Activated CD8-positive, alpha-beta memory T cell treated with anti-CD3 and anti-CD28 coated beads, Interleukin-2, amount 50 U/mL, for 1 hour (primary cell): ENCODE measurements around the gene SORCS2.

Experiments
- DNase-seq: peaks from one replicate; pipeline ENCODE4 v3.0.0-alpha.2; 2020; ENCODE audit errors: extremely low read depth

The SORCS2 gene

DNA sequence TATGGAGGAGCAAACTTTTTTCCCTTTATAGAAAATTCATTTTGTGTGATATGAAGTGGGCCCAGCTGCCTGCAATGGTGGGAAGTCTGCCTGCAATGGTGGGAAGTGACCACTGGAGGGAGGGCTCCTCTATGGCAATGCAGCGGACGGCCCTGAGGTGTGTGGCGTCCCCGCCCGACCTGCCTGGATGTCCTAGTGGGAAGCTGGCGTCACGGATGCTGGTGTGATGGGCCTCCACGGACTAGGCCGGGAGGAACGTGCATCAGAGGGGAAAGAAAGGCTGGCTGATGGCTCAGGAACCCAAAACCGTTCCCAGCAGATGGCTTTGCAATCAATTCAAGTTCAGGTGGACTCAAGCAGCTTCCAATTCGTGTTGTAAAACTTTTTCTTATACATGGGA, 569.4 kb downstream of the SORCS2 start:
- no peak for DNase-seq

DNA sequence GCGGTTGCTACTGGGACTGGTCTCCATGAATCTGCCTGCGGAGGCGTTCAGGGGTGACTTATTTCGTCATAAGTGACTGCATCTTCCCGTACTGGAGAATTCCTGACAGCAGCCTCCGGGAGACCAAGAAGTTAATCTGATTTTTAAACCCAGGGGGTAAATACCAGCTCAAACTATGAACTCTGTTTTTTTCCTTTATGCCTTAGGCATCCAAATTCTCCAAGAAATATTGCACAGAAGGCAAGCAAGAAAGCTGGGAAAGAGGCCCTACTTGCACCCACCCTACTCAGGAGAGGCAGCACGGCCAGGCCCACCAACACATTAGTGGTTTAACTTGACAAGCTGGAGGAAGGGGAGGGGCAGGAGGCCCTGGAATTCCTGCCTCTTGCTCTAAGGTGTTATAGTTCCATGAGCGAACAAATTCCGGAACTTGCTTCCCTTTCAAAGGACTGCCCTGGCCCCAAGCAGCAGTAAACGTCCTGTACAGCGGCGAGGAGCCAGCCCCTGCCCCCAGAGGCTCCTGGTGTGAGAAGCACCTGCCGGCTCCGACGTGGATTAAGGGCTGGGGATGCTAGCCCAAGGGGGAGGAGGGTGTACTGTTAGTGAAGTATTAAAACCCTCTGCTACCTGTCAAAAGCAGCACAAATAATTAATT, 570.2 kb downstream of the SORCS2 start:
- no peak for DNase-seq

DNA sequence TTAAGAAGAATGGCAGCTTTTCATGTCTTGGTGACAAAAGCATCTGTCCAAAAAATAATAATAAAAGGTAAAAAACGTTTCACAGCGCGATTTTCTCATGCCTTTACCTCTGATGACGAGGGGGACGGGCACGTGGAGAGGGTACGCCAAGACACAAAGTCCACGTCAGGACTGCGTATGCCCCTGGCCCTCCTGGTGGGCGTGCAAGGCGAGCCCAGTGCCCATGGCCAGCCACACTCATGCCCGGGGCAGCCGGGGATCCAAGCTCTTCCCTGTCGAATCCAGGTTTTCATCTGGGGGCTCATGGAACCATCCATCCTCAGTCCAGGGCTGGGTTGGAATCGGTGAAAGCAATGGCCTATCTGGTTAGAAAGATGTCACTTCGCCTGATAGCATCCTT, 570.8 kb downstream of the SORCS2 start:
- DNase-seq, result no peak

DNA sequence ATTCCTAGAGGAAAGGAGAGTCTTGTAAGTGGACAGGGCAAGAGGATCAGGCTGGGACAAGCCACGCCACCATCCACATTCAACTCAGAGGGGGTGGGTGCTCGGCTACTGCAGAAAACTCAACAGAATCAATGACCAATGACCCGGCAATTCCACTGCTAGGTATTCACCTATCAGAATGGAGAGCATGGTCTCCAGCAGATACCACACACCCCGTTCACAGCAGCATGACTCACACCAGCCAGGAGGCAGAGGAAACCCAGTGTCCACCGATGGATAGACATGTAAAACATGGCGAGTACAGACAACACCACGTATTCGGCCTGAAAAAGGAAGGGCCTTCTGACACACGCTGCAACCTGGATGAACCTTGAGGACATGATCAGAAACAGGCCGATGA, 571.5 kb downstream of the SORCS2 start:
- no peak for DNase-seq

DNA sequence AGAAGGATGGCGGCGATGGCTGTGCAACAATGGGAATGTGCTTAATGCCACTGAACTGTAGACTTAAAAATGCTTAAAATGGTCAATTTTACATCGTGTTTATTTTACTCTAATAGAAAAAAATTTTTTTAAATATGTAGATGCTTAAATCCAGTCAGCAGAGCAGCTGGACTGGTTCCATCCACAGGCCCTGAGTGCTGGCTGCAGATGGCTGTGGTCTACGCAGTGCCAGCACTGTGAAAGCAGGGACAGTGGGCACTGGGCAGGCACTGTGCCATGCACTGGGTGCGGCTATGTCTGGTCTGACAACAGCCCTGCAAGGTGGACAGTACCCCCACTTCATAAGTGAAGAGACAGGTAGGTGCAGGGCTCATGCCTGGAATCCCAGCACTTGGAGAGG, 572.1 kb downstream of the SORCS2 start:
- DNase-seq, result no peak

DNA sequence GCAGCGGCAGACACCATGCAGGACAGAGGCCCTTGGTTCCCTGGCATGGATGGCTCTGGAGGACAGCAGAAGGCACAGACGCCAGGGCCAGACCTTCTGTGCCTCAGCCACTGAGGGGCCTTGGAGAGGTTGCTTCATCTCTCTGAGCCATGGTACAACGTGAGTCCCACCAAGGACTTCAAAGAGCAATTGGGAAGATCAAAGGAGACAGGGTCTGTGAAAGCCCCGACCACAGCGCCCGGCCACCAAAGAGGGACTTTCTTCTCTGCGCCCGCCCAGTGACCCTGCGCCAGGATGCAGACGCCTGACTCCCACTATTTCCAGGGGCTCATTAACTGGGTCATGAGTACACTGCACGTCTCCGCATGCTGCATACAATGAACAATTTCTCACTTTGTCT, 573.3 kb downstream of the SORCS2 start:
- no peak for DNase-seq

DNA sequence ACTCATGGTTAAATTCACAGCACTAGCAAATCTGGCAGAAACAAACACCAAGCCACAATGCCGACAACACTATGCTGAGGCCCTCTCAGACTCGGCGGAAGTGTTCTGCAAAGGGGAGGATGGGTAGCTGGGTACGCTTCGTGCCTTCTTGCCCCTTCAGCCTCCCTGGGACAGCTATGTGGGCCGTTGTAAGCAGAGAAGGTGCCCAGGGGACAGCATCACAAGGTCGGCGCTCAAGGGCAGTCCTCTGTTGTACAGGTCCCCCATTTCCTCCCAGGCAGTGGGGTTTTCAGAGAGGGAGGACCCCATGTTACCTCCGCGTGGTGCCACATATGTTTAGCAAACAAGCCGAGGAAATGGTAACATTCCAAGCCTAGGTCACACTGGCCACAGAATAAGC, 573.7 kb downstream of the SORCS2 start:
- no peak for DNase-seq

DNA sequence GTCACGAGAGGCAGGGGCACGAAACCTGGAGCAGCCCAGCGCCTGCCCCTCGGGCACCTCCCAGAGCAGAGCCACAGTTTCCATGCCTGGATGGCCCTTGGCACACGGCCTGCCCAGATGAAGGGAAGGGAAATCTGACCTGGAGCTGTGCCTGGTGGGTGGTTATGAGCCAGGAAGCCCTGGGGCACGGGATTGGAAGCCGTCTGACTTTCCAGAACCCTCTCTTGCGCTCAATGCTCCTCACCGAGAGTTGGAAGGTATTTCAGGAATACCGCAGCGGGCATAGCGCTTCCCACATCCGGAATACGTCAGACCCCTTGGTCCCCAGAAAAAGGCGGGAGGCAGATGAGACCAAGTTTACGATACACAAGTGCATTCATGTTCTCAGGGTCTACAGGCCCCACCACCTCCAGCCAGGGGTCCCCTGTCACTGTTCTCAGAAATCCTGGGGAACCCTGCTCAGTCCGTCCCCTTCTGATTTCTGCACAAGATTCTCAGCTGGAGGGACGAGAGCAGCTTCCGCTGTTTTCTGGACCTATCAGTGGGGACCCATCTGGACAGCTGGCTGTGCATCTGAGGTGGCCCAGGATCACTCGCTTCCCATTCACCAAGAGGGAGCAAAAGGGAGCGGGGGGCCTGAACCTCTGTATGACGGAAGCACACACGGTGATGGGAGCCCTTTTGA, 574.5 kb downstream of the SORCS2 start:
- DNase-seq, result no peak

DNA sequence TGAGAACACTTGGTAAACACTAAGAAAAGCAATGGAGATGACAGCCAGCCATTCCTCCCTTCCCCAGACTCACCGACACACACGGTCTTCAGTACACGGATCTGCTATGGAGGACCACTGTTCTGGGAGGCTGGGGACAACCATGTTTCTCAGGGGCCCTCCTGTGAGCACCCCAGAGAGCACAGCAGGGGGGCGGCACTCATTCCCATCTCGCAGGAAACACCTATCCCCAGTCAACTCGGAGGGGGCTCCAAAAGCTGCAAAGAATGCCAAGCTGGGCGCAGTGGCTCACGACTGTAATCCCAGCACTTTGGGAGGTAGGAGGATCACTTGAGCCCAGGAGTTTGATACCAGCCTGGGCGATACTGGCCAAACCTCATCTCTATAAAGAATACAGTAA, 575.2 kb downstream of the SORCS2 start:
- DNase-seq, result no peak

DNA sequence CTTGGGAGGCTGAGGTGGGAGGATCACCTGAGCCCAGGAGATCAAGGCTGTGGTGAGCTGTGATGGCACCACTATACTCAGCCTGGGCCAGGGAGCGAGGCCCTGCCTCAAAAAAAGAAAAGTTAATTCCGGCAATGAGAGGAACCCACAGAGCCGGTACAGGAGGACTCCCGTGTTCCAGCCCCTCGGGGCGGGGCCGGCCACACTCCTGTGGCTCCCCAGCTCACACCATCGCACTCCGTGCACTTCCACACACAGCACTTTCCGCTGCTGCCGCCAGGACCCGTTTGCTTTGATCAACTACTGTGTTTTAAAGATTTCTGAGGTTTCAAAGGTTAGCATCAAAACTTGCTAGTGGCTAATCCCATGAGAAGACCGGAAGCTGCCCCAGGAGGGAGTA, 575.6 kb downstream of the SORCS2 start:
- no peak for DNase-seq

DNA sequence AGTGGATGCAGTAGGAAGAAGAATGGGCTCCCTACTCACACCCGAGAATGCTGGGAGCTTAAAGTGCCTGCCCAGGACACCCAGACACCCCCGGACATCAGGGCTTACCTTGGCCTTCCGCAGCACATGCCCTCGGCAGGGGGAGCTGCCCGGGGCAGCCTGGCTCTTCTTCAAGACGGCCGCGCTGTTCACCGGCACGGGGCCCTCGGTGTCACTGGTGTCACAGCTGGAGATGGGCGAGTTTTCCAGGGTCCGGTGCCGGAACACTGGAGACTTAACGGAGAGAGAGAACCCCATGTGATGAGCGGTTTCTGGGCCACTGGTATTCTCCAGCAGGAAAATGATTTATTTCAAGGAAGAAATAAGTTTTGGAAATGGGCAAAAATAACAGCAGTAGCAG, 576.4 kb downstream of the SORCS2 start:
- no peak for DNase-seq

DNA sequence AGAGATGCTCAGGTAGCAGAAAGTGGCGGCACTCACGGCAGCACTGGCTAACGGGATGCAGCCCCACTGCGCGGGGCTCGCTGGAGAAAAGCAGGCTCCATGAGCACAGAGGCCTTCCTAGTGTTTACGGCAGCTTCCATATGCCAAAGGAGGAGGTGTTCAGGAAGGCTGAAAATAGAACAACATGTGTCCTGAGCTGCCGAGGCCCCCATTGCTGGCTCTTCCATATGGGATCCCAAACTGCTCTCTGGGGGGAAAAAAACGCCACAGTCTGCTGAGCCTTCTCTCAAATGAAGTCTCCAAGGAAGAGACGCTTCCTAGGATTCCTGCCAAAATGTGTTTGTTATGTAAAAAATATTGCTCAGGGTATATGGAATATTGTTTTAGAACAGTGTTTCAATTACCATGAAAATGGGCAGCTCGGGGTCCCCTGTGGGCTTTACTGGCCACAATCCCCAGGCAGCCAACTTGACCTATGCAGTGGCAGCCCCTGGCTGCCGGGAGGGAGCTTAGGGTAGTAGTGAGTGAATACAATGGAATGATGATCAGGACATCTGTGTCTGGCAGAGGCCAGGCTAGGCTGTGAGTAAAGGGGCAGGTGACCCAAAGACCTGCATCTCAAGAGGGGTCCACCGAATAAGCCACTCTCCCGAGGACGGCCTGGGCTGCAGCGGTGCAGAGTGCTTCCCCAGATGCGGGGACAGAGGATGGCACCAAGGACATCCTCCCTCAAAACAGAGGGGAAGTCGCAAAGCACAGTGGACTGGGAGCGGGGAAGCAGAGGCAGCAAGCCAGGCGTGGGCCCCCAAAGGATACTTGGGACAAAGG, 577.3 kb downstream of the SORCS2 start:
- no peak for DNase-seq

DNA sequence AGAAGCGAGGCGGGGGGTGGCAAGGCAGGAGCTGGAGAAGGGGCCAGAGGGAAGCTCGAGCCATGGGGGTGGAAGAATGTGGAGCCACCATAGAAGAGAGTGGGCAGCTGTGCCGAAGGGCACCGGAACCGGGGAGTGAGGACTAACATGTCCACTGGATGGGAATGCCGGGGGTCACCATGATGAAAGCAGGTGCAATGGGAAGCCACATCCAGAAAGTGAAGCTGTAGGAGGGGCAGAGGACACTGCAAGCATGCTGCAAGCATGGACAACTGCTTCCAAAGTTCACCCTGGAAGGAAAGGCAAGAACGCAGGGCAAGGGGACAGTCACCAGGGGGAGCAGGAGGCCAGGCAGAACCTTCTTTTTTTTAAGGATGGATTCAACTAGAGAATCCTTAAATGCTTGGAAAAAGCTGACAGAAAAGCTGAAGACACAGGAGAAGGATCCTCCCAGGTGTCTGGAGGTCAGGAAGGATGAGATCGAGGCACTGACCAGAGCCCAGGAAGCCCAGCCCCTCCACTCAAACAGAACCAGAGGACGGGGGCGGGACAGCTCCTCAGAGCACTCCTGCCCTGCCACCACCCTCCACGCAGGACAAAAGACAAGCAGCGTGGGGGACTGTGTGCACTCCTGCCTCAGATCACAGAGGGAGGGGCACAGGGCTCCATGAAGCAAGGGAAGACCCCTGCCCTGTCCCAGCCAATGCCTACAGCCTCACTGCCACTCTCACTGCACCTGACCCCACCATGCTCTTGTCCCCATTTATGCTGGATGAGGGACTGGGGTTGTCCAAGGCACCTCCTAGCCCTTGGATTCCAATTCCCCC, 578.1 kb downstream of the SORCS2 start:
- DNase-seq, result no peak

DNA sequence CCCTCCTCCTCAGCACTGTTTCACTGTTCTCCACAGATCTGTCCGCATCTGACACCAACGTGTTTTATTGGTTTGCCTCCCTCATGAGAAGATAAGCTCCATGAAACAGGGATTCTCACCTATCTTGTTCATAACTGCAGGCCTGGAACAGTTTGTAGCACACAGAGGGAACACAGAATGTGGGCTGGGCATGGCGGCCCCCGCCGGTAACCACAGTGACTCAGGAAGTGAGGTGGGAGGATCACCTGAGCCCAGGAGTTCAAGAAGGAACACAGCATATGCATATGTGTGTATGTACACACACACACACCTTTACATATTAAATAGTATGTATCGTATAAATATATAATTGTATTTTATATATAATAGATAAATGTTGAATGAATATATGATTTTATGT, 578.7 kb downstream of the SORCS2 start:
- no peak for DNase-seq

DNA sequence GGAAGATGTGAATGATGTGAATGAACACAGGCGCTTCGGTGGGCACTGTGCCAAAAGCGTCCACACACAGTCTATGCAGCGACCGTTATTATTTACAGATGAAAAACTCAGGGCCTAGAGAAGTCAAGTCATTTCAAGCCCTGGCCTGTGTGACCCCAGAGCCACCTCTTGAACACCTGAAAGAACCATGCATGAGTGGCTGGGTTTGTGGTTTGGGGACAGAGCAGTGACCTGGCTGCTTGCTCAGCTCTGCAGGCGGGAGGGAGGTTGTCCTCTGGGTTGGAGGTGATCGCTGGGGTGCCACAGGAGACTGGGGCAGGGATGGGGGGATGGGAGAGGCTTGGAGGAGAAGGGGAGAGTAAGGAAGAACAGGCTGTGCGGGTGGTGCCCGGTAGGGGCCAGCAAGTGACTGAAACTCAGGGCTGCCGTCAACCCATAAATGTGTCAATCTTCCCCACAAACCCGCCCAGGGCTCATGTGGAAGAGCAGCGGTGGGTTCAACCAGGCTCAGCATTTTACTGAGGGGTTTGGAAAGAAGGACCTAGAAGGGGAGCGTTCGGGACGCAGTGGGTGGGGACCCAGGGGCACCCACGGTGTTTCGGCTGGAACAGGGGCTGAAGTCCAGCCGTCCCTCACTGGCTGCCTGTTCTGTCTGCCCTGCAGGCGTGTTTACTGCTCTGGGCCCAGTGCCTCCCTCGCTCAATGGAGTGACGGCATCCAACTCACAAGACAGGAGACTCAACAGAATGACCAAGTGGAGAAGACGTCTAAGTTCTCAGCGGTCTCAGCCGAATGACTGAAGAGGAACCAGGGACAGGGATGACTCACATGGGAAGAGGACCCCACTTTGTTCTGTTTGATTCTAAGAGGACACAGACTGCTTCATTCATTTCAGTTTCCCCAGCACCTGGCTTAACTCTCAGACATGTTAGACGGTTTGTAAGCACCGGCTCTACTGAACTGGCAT, 579.5 kb downstream of the SORCS2 start:
- no peak for DNase-seq

DNA sequence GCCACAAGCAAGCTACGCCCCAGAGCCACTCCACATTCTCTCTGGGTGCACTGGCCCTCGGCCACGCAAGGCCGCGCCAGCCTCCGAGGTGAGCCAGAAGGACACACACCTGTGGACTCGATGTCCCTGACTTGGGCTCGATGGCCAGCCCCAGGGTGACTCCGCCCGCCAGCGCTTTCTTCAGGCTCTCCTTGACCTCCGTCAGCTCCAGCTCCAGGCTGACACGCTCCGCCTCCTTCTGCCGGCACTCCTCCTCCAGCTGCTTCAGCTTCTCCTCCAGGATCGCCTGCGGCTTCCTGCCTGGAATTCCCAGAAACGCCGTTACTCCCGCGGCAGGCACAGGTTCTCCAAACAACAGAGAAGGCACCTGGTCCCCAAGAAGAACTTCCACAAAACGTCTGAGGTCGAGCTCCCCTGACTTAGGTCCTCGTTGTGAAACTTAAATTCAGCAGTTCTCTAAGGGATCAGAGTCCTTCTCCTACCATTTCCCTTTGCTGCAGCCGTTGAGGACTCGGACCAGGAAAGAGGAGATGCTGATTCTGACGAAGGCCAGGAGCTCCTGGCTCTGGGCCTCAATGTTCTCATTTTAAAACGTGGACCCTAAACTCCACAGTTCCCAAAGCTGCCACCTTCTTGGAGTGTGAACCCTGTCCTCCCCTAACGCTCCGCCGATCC, 580.5 kb downstream of the SORCS2 start:
- DNase-seq, result no peak

DNA sequence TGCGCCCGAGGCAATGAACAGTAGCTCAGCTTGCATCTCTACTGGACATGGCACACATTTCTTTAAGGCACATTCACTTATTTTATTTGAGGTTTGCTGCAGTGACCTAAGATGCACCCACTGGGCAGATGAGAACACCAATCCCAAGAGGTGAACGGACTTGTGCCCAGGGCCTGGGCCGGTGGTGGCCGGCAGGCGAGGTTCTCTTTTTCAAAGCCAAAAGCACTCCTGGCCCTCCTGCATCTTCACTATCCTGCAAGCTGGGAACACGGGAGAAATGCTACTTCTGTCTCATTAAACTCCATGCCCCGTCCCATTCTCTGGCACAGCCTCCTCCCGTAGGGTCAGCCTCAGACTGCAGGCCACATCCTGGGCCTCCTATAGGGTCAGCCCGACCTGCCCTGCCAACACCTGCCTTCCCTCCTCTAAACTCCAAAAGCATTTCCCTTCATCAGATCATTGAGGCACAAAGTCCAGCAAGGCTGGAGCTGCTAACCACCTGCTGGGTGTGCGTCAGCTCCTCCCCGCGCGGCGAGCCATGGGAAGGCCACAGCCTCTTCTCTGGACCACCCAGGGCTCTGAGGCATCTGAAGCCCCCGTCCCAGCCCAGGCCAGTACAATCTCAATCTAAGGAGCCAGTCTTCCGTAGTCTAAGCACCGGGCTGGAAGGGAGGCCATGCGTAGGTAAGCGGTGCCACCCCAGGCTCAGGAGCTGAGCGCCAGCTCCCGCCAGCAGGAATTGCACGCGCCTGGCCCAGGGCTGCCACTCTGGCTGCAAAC, 581.3 kb downstream of the SORCS2 start:
- no peak for DNase-seq

DNA sequence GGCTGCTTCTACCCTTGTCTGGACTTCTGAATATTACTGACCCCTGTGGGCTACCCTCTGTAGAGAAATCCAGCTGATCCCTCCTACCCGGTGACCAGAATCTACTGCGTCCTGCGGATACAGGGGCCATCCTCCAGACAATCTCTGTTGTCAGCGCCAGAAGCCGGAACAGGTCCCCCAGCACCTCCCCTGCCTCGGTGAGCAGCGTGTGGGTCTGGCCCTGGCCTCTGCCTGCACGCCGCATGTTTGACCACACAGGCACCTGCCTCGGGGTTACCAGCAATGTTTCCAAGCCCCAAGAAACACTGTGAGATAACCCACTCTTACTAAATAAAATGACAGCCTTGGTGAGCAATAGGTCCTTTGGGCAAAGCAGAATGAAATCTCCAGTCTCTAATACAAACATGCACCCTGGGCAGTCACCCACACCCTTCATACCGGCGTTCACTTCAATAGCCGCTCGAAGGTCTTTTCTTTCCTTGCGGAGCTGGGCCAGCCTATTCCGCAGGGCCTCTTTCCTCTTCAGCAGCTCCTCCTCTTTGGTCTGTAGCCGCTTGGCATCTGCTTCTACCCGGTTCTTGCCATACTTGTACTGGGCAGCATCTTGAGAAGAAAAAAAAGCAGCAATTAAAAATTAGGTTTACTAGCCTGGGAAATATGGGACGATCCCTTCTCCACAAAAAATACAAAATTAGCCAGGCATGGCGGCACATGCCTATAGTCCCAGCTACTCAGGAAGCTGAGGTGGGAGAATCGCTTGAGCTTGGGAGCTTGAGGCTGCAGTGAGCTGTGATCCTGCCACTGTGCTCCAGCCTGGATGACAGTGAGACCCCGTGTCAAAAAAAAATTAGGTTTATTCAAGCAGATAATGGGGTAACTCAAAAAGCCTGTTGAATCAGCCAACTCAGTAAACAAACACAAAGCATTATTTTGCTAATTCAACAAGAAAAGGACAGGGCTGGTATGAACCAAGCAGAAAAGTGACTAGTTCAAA, 582.3 kb downstream of the SORCS2 start:
- no peak for DNase-seq
